OCI-LY3 (cell line): ENCODE measurements around the gene TOX3.

Experiments
- H2AFZ ChIP-seq: fragments of 200-600, 300-600 bp; shearing (Covaris generic); 2 replicates; pipeline ENCODE4 v1.6.0; 2014; ENCODE audit warnings: antibody characterized with exemption, low read depth, low read length
- H3K27ac ChIP-seq: fragments of 200-600, 300-600 bp; sonication (generic); 2 replicates; pipeline ENCODE4 v1.5.1; 2014; ENCODE audit warnings: mild to moderate bottlenecking, low read length, moderate library complexity, mixed read lengths
- H3K27me3 ChIP-seq: fragments of 200-600, 300-600 bp; sonication (generic); 2 replicates; pipeline ENCODE4 v1.6.1; 2014; ENCODE audit warnings: low read depth, low read length, mixed read lengths
- H3K36me3 ChIP-seq: fragments of 200-600, 300-600 bp; sonication (generic); replicated peaks from 2 replicates; pipeline ENCODE3; 2014; ENCODE audit warnings: low read depth, low read length, mixed read lengths
- H3K4me1 ChIP-seq: fragments of 300-600, 200-600 bp; sonication (generic); 2 replicates; pipeline ENCODE4 v1.6.1; 2014; ENCODE audit warnings: low read length, mixed read lengths
- H3K4me2 ChIP-seq: fragments of 200-600, 300-600 bp; sonication (generic); 2 replicates; pipeline ENCODE4 v1.6.1; 2014; ENCODE audit warnings: low read length, mixed read lengths
- H3K4me3 ChIP-seq: fragments of 300-600, 200-600 bp; sonication (generic); 2 replicates; pipeline ENCODE4 v1.5.1; 2014; ENCODE audit warnings: antibody characterized with exemption, mild to moderate bottlenecking, low read length, moderate library complexity
- H3K79me2 ChIP-seq: fragments of 300-600, 200-600 bp; shearing (Covaris generic); 2 replicates; pipeline ENCODE4 v1.6.1; 2014; ENCODE audit warnings: mild to moderate bottlenecking, low read length, mixed read lengths
- H3K9ac ChIP-seq: fragments of 300-600, 200-600 bp; shearing (Covaris generic); 2 replicates; pipeline ENCODE4 v1.6.0; 2014; ENCODE audit warnings: mild to moderate bottlenecking, low read length, moderate library complexity
- H3K9me3 ChIP-seq: fragments of 200-600, 300-600 bp; shearing (Covaris generic); 2 replicates; pipeline ENCODE4 v1.6.1; 2014; ENCODE audit warnings: low read length, mixed read lengths; ENCODE audit not compliant: insufficient read depth
- H4K20me1 ChIP-seq: fragments of 200-600, 300-600 bp; sonication (generic); 2 replicates; pipeline ENCODE4 v1.6.1; 2016; ENCODE audit warnings: low read length, mixed read lengths; ENCODE audit not compliant: insufficient read depth
- EZH2phosphoT487 ChIP-seq: fragments of 200-600 bp; shearing (Covaris generic); IDR thresholded peaks from 2 replicates; pipeline ENCODE4 v1.6.1; 2018; ENCODE audit warnings: antibody characterized with exemption, mixed run types, low read depth
- TF ChIP-seq, protein P1 (sequence below): fragments of 200-600, 300-600 bp; sonication (generic); IDR thresholded peaks from 2 replicates; pipeline ENCODE4 v1.5.1; 2014; ENCODE audit warnings: antibody characterized with exemption, low read length, low read depth

The TOX3 gene

DNA sequence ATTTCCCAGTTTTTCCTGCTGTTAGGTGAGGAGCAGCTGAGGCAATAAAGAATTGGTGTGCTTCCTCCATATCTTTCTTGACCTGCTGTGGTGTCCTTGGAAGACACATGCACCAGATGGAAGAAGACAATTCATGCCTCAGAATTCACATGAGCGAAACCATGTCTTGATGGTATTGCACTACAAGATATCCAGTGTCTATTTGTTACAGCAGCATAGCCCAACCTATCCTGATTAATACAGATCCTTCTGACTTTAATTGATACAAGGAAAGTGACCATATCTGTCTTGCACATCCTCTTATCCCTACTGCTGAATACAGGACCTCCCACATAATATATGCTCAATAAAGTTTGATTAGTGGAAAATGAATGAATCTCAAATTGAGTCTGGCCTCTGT lies 9.1 kb upstream of the TOX3 start:
- no peaks in the 10 kb centered on the region for H4K20me1 ChIP-seq
- H3K4me2 ChIP-seq: no peak overlapping the region
- H3K36me3 ChIP-seq: no peaks in the 10 kb centered on the region
- TF ChIP-seq, protein P1, sequence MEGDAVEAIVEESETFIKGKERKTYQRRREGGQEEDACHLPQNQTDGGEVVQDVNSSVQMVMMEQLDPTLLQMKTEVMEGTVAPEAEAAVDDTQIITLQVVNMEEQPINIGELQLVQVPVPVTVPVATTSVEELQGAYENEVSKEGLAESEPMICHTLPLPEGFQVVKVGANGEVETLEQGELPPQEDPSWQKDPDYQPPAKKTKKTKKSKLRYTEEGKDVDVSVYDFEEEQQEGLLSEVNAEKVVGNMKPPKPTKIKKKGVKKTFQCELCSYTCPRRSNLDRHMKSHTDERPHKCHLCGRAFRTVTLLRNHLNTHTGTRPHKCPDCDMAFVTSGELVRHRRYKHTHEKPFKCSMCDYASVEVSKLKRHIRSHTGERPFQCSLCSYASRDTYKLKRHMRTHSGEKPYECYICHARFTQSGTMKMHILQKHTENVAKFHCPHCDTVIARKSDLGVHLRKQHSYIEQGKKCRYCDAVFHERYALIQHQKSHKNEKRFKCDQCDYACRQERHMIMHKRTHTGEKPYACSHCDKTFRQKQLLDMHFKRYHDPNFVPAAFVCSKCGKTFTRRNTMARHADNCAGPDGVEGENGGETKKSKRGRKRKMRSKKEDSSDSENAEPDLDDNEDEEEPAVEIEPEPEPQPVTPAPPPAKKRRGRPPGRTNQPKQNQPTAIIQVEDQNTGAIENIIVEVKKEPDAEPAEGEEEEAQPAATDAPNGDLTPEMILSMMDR: no peak
- no peak for TF ChIP-seq EZH2phosphoT487
- H3K4me3 ChIP-seq: no peak overlapping the region
- H3K9ac ChIP-seq: no peak overlapping the region
- no peak overlapping the region for H2AFZ ChIP-seq
- no peak overlapping the region for H3K27ac ChIP-seq
- H3K9me3 ChIP-seq: no peaks in the 10 kb centered on the region
- no peaks in the 10 kb centered on the region; the same call in 1 of the 2 replicates for H3K27me3 ChIP-seq
- H3K4me1 ChIP-seq: no peaks in the 10 kb centered on the region
- H3K79me2 ChIP-seq: no peaks in the 10 kb centered on the region

DNA sequence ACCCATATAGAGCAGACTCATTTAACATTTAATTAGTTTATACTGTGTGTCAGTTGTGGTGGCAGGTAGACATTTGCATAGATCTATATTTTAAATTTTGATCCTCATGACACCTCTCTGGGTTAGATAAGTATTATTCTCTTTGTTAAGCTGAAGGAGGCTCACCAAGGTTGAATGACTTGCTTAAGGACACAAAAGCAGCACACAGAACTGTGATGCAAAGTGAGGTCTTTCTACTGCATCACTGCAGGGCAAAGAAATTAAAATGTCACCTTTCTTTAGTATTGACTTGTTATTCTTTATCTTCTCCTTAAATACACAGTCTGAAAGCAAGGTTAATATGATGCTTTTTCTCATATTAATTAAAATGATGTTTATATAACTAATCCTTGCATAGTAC lies 8.6 kb upstream of the TOX3 start:
- Histone ChIP-seq H2AFZ (no peak overlapping the region), H3K36me3 (no peaks in the 10 kb centered on the region), H3K9ac (no peak overlapping the region), H3K27me3 (no peaks in the 10 kb centered on the region; the same call in 1 of the 2 replicates), H3K4me3 (no peak overlapping the region), H3K9me3 (no peaks in the 10 kb centered on the region), H3K4me2 (no peak overlapping the region), H4K20me1 (no peaks in the 10 kb centered on the region), H3K4me1 (no peaks in the 10 kb centered on the region), H3K27ac (no peak overlapping the region), H3K79me2 (no peaks in the 10 kb centered on the region)
- TF ChIP-seq, protein P1: no peak
- no peak for TF ChIP-seq EZH2phosphoT487

DNA sequence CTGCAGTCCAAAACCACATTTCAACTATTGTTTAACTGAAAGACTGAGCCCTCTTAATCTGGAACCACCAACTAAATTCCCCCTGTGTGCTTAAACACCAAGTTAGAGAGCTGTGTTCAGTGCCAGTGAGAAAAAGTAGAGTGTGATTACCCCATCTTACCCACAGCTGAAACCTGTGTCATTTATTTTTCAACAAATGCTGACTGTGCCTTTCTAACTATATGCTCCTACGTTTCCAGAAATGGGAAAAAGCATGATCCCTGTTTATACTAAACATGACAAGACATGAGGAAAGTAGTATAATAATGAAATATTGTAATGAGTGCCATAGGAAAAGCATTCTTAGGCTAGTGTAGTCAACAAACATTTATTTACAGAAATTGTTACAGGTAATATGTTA lies 7.4 kb upstream of the TOX3 start:
- H3K27ac ChIP-seq: no peak overlapping the region
- no peaks in the 10 kb centered on the region for H3K36me3 ChIP-seq

DNA sequence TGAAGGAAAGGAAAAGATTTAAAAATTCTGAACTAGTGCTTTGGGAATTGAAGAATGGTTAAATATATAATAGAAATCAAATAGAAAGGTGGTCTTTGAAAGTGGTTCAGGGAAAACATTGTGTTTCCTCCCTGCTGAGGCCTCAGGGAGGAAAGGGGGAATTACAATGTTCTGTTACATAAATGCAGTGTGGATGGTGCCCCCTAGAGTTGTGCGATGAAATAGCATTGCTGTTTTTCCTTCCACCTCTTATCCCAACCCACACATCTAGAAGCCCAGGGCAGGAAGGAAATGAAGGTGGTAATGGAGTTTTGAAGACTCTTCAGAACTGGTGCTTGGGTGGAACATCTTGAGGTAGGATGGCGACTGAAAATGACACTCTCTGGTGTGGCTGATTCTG lies 6.4 kb upstream of the TOX3 start:
- Histone ChIP-seq H3K9ac (no peak overlapping the region), H3K4me2 (no peak overlapping the region), H4K20me1 (no peaks in the 10 kb centered on the region), H3K4me3 (no peak overlapping the region), H3K27me3 (no peaks in the 10 kb centered on the region; the same call in 1 of the 2 replicates), H3K36me3 (no peaks in the 10 kb centered on the region), H3K27ac (no peak overlapping the region), H2AFZ (no peak overlapping the region), H3K79me2 (no peaks in the 10 kb centered on the region), H3K4me1 (no peaks in the 10 kb centered on the region), H3K9me3 (no peaks in the 10 kb centered on the region)
- TF ChIP-seq, protein P1: peak; percentile 22
- TF ChIP-seq EZH2phosphoT487: no peak

More for the DNA sequence above, 7.4 kb upstream of the TOX3 start:
- no peak overlapping the region for H3K4me3 ChIP-seq
- H3K79me2 ChIP-seq: no peaks in the 10 kb centered on the region
- H2AFZ ChIP-seq: no peak overlapping the region
- H3K27me3 ChIP-seq: no peaks in the 10 kb centered on the region; the same call in 1 of the 2 replicates
- H4K20me1 ChIP-seq: no peaks in the 10 kb centered on the region
- no peak overlapping the region for H3K9ac ChIP-seq
- H3K4me1 ChIP-seq: no peaks in the 10 kb centered on the region
- TF ChIP-seq, protein P1: no peak
- TF ChIP-seq EZH2phosphoT487: no peak
- H3K9me3 ChIP-seq: no peaks in the 10 kb centered on the region
- H3K4me2 ChIP-seq: no peak overlapping the region
